Panc1 (cell line): ENCODE results near the gene NINJ2.

ENCODE experiments used
- POLR2AphosphoS5 ChIP-seq: IDR thresholded peaks from 2 replicates; pipeline ENCODE4 v1.6.1; 2012; ENCODE audit warnings: mild to moderate bottlenecking, low read depth, low read length, moderate library complexity
- SIN3A ChIP-seq: IDR thresholded peaks from 2 replicates; pipeline ENCODE4 v1.6.1; 2012; ENCODE audit warnings: low read depth, mild to moderate bottlenecking, low read length, moderate library complexity, borderline replicate concordance; ENCODE audit not compliant: insufficient read depth
- TF ChIP-seq, protein P1 (sequence below): fragments of 450-650 bp; IDR thresholded peaks from 2 replicates; pipeline ENCODE4 v1.5.1; 2017; ENCODE audit warnings: mild to moderate bottlenecking
- TF ChIP-seq, protein P2 (sequence below), 2 experiments: IDR thresholded peaks; 2 replicates each; pipeline ENCODE4 v1.6.1; 2011 to 2012; ENCODE audit warnings: low read depth in 2 of 2, control low read depth in 1 of 2, low read length in 1 of 2, mild to moderate bottlenecking in 1 of 2, moderate library complexity in 1 of 2; ENCODE audit not compliant: insufficient read depth in 1 of 2

DNA sequence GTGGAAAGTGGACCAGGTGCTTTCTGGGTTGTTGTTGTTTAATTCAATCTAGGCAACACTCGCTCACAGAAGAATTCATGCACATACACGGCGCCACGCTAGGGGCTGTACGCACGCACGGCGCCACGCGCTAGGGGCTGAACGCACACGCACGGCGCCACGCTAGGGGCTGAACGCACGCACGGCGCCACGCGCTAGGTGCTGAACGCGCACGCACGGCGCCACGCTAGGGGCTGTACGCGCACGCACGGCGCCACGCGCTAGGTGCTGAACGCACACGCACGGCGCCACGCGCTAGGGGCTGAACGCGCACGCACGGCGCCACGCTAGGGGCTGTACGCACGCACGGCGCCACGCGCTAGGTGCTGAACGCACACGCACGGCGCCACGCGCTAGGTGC, 54.3 kb downstream of the NINJ2 start:
- TF ChIP-seq, protein P1, sequence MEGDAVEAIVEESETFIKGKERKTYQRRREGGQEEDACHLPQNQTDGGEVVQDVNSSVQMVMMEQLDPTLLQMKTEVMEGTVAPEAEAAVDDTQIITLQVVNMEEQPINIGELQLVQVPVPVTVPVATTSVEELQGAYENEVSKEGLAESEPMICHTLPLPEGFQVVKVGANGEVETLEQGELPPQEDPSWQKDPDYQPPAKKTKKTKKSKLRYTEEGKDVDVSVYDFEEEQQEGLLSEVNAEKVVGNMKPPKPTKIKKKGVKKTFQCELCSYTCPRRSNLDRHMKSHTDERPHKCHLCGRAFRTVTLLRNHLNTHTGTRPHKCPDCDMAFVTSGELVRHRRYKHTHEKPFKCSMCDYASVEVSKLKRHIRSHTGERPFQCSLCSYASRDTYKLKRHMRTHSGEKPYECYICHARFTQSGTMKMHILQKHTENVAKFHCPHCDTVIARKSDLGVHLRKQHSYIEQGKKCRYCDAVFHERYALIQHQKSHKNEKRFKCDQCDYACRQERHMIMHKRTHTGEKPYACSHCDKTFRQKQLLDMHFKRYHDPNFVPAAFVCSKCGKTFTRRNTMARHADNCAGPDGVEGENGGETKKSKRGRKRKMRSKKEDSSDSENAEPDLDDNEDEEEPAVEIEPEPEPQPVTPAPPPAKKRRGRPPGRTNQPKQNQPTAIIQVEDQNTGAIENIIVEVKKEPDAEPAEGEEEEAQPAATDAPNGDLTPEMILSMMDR = no peak
- TF ChIP-seq POLR2AphosphoS5 (no peak), SIN3A (no peak)
- TF ChIP-seq, protein P2, sequence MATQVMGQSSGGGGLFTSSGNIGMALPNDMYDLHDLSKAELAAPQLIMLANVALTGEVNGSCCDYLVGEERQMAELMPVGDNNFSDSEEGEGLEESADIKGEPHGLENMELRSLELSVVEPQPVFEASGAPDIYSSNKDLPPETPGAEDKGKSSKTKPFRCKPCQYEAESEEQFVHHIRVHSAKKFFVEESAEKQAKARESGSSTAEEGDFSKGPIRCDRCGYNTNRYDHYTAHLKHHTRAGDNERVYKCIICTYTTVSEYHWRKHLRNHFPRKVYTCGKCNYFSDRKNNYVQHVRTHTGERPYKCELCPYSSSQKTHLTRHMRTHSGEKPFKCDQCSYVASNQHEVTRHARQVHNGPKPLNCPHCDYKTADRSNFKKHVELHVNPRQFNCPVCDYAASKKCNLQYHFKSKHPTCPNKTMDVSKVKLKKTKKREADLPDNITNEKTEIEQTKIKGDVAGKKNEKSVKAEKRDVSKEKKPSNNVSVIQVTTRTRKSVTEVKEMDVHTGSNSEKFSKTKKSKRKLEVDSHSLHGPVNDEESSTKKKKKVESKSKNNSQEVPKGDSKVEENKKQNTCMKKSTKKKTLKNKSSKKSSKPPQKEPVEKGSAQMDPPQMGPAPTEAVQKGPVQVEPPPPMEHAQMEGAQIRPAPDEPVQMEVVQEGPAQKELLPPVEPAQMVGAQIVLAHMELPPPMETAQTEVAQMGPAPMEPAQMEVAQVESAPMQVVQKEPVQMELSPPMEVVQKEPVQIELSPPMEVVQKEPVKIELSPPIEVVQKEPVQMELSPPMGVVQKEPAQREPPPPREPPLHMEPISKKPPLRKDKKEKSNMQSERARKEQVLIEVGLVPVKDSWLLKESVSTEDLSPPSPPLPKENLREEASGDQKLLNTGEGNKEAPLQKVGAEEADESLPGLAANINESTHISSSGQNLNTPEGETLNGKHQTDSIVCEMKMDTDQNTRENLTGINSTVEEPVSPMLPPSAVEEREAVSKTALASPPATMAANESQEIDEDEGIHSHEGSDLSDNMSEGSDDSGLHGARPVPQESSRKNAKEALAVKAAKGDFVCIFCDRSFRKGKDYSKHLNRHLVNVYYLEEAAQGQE (IDR thresholded peaks at IDR 0.05; ENCODE audit: insufficient read depth in 1 of 2, low read depth in 2 of 2, low read length in 1 of 2) = no peak
